Measurements from ENCODE around the gene FIP1L1. TPM values are rescaled to one million over a fixed set of nuclear protein-coding genes. Genes with fewer than 3 reads are reported as not detected.

FIP1L1 gene
- total RNA-seq, 1 donor from 2014 or later, result 56.8 TPM

DNA sequence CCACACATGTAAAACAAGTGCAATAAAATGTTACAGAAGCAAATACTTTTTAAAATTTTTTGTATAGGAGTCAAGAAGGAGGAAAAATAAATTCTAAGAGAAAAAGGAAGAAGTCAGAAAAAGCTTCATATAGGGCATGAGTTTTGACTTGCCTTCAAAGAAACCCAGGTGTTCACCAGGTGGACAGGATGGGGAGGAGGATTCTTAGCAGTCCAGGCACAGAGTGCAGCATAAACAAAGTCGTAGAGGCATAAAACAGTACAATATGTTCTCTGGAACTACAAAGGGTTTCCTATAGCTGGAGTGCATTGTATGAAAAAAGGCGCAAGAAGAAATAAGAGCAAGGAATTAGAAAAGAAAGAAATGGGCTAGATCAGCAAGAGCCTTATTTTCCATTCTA is 9.7 kb upstream of the FIP1L1 start:
- Mint-ChIP-seq H3K36me3 (ENCODE audit: unreplicated experiment) (no peaks in the 10 kb centered on the region), H3K9me3 (ENCODE audit: unreplicated experiment) (peaks cover 5% of the 10 kb centered on the region), H3K4me3 (ENCODE audit: unreplicated experiment) (no peak overlapping the region), H3K4me1 (ENCODE audit: low read depth, unreplicated experiment) (peaks cover 3% of the 10 kb centered on the region), H3K27me3 (ENCODE audit: unreplicated experiment) (peaks cover 9% of the 10 kb centered on the region), H3K27ac (ENCODE audit: unreplicated experiment) (no peak overlapping the region)
- TF ChIP-seq, protein P1, sequence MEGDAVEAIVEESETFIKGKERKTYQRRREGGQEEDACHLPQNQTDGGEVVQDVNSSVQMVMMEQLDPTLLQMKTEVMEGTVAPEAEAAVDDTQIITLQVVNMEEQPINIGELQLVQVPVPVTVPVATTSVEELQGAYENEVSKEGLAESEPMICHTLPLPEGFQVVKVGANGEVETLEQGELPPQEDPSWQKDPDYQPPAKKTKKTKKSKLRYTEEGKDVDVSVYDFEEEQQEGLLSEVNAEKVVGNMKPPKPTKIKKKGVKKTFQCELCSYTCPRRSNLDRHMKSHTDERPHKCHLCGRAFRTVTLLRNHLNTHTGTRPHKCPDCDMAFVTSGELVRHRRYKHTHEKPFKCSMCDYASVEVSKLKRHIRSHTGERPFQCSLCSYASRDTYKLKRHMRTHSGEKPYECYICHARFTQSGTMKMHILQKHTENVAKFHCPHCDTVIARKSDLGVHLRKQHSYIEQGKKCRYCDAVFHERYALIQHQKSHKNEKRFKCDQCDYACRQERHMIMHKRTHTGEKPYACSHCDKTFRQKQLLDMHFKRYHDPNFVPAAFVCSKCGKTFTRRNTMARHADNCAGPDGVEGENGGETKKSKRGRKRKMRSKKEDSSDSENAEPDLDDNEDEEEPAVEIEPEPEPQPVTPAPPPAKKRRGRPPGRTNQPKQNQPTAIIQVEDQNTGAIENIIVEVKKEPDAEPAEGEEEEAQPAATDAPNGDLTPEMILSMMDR (IDR thresholded peaks at IDR 0.05; ENCODE audit: partially characterized antibody, unreplicated experiment), result no peak
- DNase-seq, result no peak

DNA sequence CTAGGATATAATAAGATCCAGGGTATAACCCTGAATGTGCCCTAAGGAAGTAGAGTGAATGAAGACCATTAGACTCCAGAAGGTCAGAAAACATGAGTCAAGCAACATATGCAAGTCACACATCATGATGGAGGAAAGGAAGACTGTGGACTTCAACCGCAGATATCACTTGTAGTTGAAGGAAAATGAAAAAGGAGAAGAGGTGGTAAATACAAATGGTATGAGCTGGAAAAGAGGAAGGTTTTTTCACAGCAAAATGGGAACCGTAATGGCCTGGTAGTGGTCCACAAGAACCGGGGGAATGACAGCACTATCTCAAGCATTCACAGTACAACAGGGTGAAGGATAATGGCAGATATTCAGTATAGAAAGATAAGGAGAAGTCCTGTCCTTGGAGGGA is 6.4 kb upstream of the FIP1L1 start:
- TF ChIP-seq, protein P1 (IDR thresholded peaks at IDR 0.05; ENCODE audit: partially characterized antibody, unreplicated experiment), result no peak
- Mint-ChIP-seq H3K4me3 (ENCODE audit: unreplicated experiment) (no peak overlapping the region), H3K4me1 (ENCODE audit: low read depth, unreplicated experiment) (no peaks in the 10 kb centered on the region), H3K36me3 (ENCODE audit: unreplicated experiment) (no peaks in the 10 kb centered on the region), H3K27me3 (ENCODE audit: unreplicated experiment) (peaks cover 7% of the 10 kb centered on the region), H3K9me3 (ENCODE audit: unreplicated experiment) (peaks cover 4% of the 10 kb centered on the region), H3K27ac (ENCODE audit: unreplicated experiment) (no peak overlapping the region)
- DNase-seq, result no peak

DNA sequence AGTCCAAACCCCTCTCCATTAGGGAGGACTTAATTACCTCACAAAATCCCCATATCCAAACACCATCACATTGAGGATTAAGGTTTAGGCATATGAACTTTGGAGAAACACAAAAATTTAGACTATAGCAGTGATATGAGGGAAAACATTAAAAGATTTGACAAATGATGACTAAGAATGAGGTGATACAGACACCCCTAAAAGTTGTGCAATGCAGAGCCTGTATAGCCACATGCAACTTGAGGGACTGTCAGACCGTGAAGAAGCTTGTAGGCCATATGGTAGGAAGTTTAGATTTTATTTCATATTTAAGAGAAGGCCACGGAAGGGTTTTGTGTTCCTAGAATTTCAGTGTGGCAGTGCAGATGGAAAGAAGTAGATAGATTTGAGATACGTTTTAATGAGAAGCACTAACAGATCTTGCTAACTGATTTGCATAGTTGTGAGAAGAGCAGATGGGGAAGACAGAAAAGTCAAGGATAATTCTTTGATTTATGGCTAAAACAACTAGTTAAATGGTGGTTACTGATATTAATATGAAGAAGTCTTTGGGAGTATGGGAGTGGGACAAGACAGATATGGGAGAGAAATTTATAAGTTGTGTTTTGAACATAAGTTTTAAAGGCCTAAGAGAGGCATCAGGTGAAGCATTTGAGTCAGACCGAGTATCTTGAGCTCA is 5.5 kb upstream of the FIP1L1 start:
- Mint-ChIP-seq H3K4me3 (ENCODE audit: unreplicated experiment) (no peak overlapping the region), H3K27ac (ENCODE audit: unreplicated experiment) (no peak overlapping the region), H3K27me3 (ENCODE audit: unreplicated experiment) (peaks cover 5% of the 10 kb centered on the region), H3K4me1 (ENCODE audit: low read depth, unreplicated experiment) (no peaks in the 10 kb centered on the region), H3K36me3 (ENCODE audit: unreplicated experiment) (no peaks in the 10 kb centered on the region), H3K9me3 (ENCODE audit: unreplicated experiment) (peaks cover 1% of the 10 kb centered on the region)
- DNase-seq, result no peak
- TF ChIP-seq, protein P1 (IDR thresholded peaks at IDR 0.05; ENCODE audit: partially characterized antibody, unreplicated experiment), result no peak

DNA sequence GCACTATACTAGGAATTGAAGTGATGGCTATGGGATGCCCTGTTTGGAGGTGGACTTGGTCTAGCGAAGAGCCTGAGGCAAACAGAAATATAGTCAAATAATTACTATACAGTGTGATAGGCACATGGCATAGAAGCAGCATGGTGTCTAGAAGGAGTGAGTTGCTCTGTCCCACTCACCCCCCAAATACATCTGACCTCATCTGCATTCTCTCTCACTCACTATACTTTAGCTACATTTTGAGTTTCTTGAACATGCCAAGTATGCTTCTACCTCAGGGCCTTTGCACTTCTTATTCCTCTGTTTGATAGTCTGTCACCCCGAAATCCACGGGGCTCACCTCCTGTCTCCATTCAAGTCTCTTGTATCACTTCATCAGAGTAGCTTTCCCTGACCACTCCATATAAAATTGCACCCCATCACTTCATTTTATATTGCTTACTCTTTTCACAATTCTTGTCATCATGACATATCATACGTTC is 2.6 kb upstream of the FIP1L1 start:
- H3K9me3 Mint-ChIP-seq (ENCODE audit: unreplicated experiment), result peaks cover 9% of the 10 kb centered on the region
- no peak for DNase-seq
- H3K27ac Mint-ChIP-seq (ENCODE audit: unreplicated experiment), result no peak overlapping the region
- H3K27me3 Mint-ChIP-seq (ENCODE audit: unreplicated experiment), result peaks cover 4% of the 10 kb centered on the region
- H3K4me3 Mint-ChIP-seq (ENCODE audit: unreplicated experiment), result no peak overlapping the region
- H3K36me3 Mint-ChIP-seq (ENCODE audit: unreplicated experiment), result no peaks in the 10 kb centered on the region
- TF ChIP-seq, protein P1 (IDR thresholded peaks at IDR 0.05; ENCODE audit: partially characterized antibody, unreplicated experiment), result no peak
- H3K4me1 Mint-ChIP-seq (ENCODE audit: low read depth, unreplicated experiment), result peaks cover 2% of the 10 kb centered on the region

DNA sequence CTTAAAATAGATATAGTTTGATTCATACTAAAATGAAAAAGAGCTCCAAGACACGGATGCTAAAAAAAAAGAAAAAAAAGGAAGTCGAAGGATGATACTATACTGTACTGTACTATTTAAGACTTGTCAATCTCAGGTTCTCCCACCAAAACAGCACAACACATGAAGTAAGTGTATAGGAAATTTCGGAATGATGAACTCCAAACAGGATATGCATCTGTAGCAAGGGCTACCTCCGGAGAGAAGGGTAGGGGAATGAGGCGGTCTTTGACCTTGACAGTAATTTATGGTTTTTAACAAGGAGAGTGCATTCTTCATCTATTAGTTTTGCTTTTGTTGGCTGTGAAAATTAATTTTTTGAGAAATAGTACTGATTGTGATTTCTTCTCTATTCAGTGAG is 541 bp upstream of the FIP1L1 start:
- Mint-ChIP-seq H3K9me3 (ENCODE audit: unreplicated experiment) (peaks cover 7% of the 10 kb centered on the region), H3K27ac (ENCODE audit: unreplicated experiment) (peak overlapping the region; percentile 59), H3K36me3 (ENCODE audit: unreplicated experiment) (no peaks in the 10 kb centered on the region), H3K4me1 (ENCODE audit: low read depth, unreplicated experiment) (peaks cover 2% of the 10 kb centered on the region), H3K4me3 (ENCODE audit: unreplicated experiment) (peak overlapping the region; percentile 99), H3K27me3 (ENCODE audit: unreplicated experiment) (peaks cover 4% of the 10 kb centered on the region)
- DNase-seq, result no peak
- TF ChIP-seq, protein P1 (IDR thresholded peaks at IDR 0.05; ENCODE audit: partially characterized antibody, unreplicated experiment), result no peak
